Neural progenitor cell (in vitro differentiated cells): ENCODE results near the gene ABL1. TPM values are rescaled to one million over a fixed set of nuclear protein-coding genes. Genes with fewer than 3 reads are reported as not detected.
"Not testable (repeated sequence)": the region's sequence is repeated elsewhere in the genome, so short reads cannot be mapped to it uniquely, and the experiment has no call there.

Experiments
- DNase-seq: peaks from one replicate; pipeline ENCODE4 v3.0.0-alpha.2; 2016; ENCODE audit warnings: low spot score
- H2AFZ ChIP-seq: fragments of 200-600 bp; sonication (generic); replicated peaks from 2 replicates; pipeline ENCODE4 v1.6.1; 2016; ENCODE audit warnings: antibody characterized with exemption
- H3F3A ChIP-seq: fragments of 200-600 bp; sonication (generic); 2 replicates; pipeline ENCODE4 v1.6.1; 2016; ENCODE audit warnings: antibody characterized with exemption, low read depth
- H3K27ac ChIP-seq: fragments of 200-600 bp; sonication (generic); 2 replicates; pipeline ENCODE4 v1.5.1; 2016; ENCODE audit warnings: mild to moderate bottlenecking
- H3K27me3 ChIP-seq: fragments of 200-600 bp; sonication (generic); 2 replicates; pipeline ENCODE4 v1.6.1; 2016; ENCODE audit warnings: mild to moderate bottlenecking, moderate library complexity
- H3K36me3 ChIP-seq: fragments of 200-600 bp; sonication (generic); 2 replicates; pipeline ENCODE4 v1.5.1; 2016
- H3K4me1 ChIP-seq: fragments of 200-600 bp; sonication (generic); 2 replicates; pipeline ENCODE4 v1.6.1; 2016; ENCODE audit warnings: mixed run types
- H3K4me2 ChIP-seq: fragments of 200-600 bp; sonication (generic); 2 replicates; pipeline ENCODE4 v1.6.1; 2016
- H3K4me3 ChIP-seq: fragments of 200-600 bp; sonication (generic); 2 replicates; pipeline ENCODE4 v1.5.1; 2016
- H3K79me2 ChIP-seq: fragments of 200-600 bp; sonication (generic); 2 replicates; pipeline ENCODE4 v1.6.1; 2016; ENCODE audit warnings: low read depth
- H3K9ac ChIP-seq: fragments of 200-600 bp; sonication (generic); 2 replicates; pipeline ENCODE4 v1.6.1; 2016
- H3K9me3 ChIP-seq: fragments of 200-600 bp; sonication (generic); 2 replicates; pipeline ENCODE4 v1.5.1; 2016; ENCODE audit warnings: low read depth
- H4K20me1 ChIP-seq: fragments of 200-600 bp; sonication (generic); 2 replicates; pipeline ENCODE4 v1.6.1; 2016; ENCODE audit warnings: low read depth
- H3K27ac Mint-ChIP-seq: 3 replicates; pipeline ENCODE4 v1.8.0; 2021; ENCODE audit warnings: mixed read lengths
- H3K27me3 Mint-ChIP-seq: 2 replicates; pipeline ENCODE4 v1.8.0; 2022; ENCODE audit warnings: low read depth, mild to moderate bottlenecking, inconsistent platforms, moderate library complexity, mixed read lengths; ENCODE audit not compliant: insufficient read depth
- H3K36me3 Mint-ChIP-seq: 3 replicates; pipeline ENCODE4 v1.8.0; 2021; ENCODE audit warnings: mixed read lengths
- H3K4me1 Mint-ChIP-seq: 3 replicates; pipeline ENCODE4 v1.8.0; 2021; ENCODE audit warnings: mixed read lengths
- H3K4me3 Mint-ChIP-seq: 3 replicates; pipeline ENCODE4 v1.8.0; 2021; ENCODE audit warnings: mild to moderate bottlenecking, moderate library complexity, mixed read lengths
- H3K9me3 Mint-ChIP-seq: 3 replicates; pipeline ENCODE4 v1.8.0; 2020; ENCODE audit warnings: mixed read lengths
- EZH2 ChIP-seq: fragments of 200-600 bp; sonication (generic); IDR thresholded peaks from 2 replicates; pipeline ENCODE4 v1.6.1; 2017; ENCODE audit warnings: antibody characterized with exemption, mild to moderate bottlenecking, moderate library complexity
- EZH2phosphoT487 ChIP-seq: fragments of 200-600 bp; sonication (generic); IDR thresholded peaks from 2 replicates; pipeline ENCODE4 v1.6.1; 2017; ENCODE audit warnings: antibody characterized with exemption
- total RNA-seq: library from RNA; depleted of rRNA; stranded (reverse); fragments of >200 nt; gene quantifications from 2 replicates; pipeline ENCODE4 v1.2.3, GENCODE V29; 2015; ENCODE audit warnings: low replicate concordance
- TF ChIP-seq, protein P1 (sequence below): fragments of 200-600 bp; sonication (generic); IDR thresholded peaks from 2 replicates; pipeline ENCODE4 v1.5.1; 2017; ENCODE audit warnings: antibody characterized with exemption, mild to moderate bottlenecking

The ABL1 gene
- total RNA-seq, 1 donor from 2014 or later = 38.4 TPM

DNA sequence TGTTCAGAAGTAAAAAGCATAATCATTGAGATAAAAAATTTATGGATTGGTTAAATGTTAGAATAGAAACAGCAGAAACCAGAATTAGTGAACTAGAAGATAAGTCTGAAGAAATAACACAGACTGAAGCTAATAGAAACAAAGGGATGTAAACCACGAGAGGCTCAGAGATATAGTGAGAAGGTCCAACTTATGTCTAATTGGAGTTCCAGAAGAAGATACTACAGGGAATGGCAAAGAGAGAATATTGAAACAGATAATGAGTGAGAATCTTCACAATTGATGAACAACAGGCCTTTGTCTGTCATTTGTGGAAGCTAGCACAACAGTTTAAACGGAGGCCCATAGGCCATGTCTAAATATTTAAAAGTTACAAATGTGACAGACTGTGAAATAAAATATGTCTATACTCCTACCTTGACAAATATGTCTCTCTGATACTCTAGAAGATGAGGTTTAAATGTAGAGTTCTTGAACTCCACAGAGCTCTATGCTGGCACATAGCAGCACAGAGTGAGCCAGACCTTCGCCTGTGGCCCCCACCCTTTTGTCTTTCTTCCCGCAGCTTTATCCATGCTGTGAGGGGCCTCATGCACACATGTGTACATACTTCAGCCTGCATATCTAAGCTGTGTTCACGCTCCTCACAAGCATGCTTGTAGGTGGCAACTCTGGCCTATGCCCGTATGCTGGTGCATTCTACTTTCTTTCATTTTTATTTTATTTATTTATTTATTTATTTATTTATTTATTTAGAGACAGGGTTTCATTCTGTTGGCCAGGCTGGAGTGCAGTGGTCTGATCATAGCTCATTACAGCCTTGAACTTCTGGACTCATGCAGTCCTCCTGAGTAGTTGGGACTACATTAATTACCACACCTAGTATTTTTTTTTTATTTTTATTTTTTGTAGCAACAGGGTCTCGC is 45.0 kb upstream of the ABL1 start:
- H3F3A ChIP-seq = peaks cover 3% of the 10 kb centered on the region
- TF ChIP-seq, protein P1, sequence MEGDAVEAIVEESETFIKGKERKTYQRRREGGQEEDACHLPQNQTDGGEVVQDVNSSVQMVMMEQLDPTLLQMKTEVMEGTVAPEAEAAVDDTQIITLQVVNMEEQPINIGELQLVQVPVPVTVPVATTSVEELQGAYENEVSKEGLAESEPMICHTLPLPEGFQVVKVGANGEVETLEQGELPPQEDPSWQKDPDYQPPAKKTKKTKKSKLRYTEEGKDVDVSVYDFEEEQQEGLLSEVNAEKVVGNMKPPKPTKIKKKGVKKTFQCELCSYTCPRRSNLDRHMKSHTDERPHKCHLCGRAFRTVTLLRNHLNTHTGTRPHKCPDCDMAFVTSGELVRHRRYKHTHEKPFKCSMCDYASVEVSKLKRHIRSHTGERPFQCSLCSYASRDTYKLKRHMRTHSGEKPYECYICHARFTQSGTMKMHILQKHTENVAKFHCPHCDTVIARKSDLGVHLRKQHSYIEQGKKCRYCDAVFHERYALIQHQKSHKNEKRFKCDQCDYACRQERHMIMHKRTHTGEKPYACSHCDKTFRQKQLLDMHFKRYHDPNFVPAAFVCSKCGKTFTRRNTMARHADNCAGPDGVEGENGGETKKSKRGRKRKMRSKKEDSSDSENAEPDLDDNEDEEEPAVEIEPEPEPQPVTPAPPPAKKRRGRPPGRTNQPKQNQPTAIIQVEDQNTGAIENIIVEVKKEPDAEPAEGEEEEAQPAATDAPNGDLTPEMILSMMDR = no peak
- TF ChIP-seq EZH2 (no peak), EZH2phosphoT487 (no peak)
- no peak overlapping the region for H3K4me3 Mint-ChIP-seq
- H3K27me3 Mint-ChIP-seq = peaks cover 2% of the 10 kb centered on the region
- no peaks in the 10 kb centered on the region for H3K36me3 ChIP-seq
- H4K20me1 ChIP-seq = no peaks in the 10 kb centered on the region
- no peaks in the 10 kb centered on the region for H3K4me1 Mint-ChIP-seq
- peaks cover 8% of the 10 kb centered on the region for H3K36me3 Mint-ChIP-seq
- no peak overlapping the region for H3K9ac ChIP-seq
- H3K79me2 ChIP-seq = peaks cover 60% of the 10 kb centered on the region
- H2AFZ ChIP-seq = no peak overlapping the region
- H3K4me3 ChIP-seq = no peak overlapping the region
- H3K9me3 Mint-ChIP-seq = peaks cover 18% of the 10 kb centered on the region
- peaks cover 17% of the 10 kb centered on the region for H3K4me1 ChIP-seq
- no peak for DNase-seq
- no peak overlapping the region for H3K27ac ChIP-seq
- H3K27ac Mint-ChIP-seq = no peak overlapping the region
- H3K27me3 ChIP-seq = no peaks in the 10 kb centered on the region
- H3K9me3 ChIP-seq = peaks cover 5% of the 10 kb centered on the region
- H3K4me2 ChIP-seq = no peak overlapping the region

DNA sequence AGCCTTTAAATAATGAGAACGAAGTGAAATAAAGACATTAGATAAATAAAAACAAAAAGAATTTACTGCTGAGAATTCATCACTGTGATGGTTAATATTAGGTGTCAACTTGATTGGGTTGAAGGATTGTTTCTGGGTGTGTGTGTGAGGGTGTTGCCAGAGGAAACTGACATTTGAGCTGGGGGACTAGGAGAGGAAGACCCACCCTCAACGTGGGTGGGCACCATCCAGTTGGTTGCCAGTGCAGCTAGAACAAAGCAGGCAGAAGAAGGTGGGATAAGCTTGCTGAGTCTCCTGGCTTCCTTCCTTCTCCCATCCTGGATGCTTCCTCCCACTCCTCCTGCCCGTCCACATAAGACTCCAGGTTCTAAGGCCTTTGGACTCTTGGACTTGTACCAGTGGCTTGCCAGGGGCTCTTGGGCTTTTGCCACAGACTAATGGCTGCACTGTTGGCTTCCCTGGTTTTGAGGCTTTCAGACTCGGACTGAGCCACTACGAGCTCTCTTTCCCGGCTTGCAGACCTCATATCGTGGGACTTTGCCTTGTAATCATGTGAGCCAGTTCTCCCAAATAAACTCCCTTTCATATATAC is 43.7 kb upstream of the ABL1 start:
- peaks cover 18% of the 10 kb centered on the region for H3K9me3 Mint-ChIP-seq
- TF ChIP-seq EZH2phosphoT487 (no peak), EZH2 (no peak)
- TF ChIP-seq, protein P1 = no peak
- H3K9ac ChIP-seq = no peak overlapping the region
- no peaks in the 10 kb centered on the region for H3K36me3 ChIP-seq
- peaks cover 15% of the 10 kb centered on the region for H3K4me1 ChIP-seq
- H3K4me3 ChIP-seq = no peak overlapping the region
- H3K4me3 Mint-ChIP-seq = no peak overlapping the region
- H3K27me3 ChIP-seq = no peaks in the 10 kb centered on the region
- peak; percentile 35 for DNase-seq
- no peak overlapping the region for H2AFZ ChIP-seq
- H3K4me1 Mint-ChIP-seq = no peaks in the 10 kb centered on the region
- peaks cover 60% of the 10 kb centered on the region for H3K79me2 ChIP-seq
- peak overlapping the region; percentile 32 for H3K27ac Mint-ChIP-seq
- peaks cover 3% of the 10 kb centered on the region for H3F3A ChIP-seq
- H3K27ac ChIP-seq = no peak overlapping the region
- H3K27me3 Mint-ChIP-seq = peaks cover 2% of the 10 kb centered on the region
- peaks cover 5% of the 10 kb centered on the region for H3K9me3 ChIP-seq
- H3K36me3 Mint-ChIP-seq = peaks cover 8% of the 10 kb centered on the region
- H4K20me1 ChIP-seq = no peaks in the 10 kb centered on the region
- no peak overlapping the region for H3K4me2 ChIP-seq

DNA sequence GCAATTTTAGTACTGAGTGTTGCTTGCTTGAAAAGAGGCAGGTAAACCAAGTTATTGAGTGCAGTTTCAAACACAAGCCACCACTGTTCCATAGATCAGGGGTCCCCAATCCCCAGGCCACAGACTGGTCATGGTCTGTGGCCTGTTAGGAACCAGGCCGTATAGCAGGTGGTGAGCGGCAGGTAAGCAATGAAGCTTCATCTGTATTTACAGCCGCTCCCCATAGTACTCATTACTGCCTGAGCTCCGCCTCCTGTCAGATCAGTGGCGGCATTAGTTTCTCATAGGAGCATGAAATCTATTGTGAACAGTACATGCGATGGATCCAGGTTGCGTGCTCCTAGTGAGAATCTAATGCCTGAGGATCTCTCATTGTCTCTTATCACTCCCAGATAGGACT is 41.5 kb upstream of the ABL1 start:
- no peak overlapping the region for H3K27ac ChIP-seq
- H3K9ac ChIP-seq = no peak overlapping the region
- Mint-ChIP-seq H3K36me3 (peaks cover 8% of the 10 kb centered on the region), H3K9me3 (peaks cover 18% of the 10 kb centered on the region), H3K27ac (no peak overlapping the region), H3K4me1 (peaks cover 6% of the 10 kb centered on the region), H3K27me3 (peaks cover 3% of the 10 kb centered on the region), H3K4me3 (no peak overlapping the region)
- peaks cover 41% of the 10 kb centered on the region for H3K79me2 ChIP-seq
- no peaks in the 10 kb centered on the region for H4K20me1 ChIP-seq
- peaks cover 9% of the 10 kb centered on the region for H3F3A ChIP-seq
- no peak overlapping the region for H2AFZ ChIP-seq
- TF ChIP-seq EZH2phosphoT487 = no peak
- TF ChIP-seq EZH2 = no peak
- TF ChIP-seq, protein P1 = no peak
- DNase-seq = no peak
- no peaks in the 10 kb centered on the region for H3K27me3 ChIP-seq
- no peak overlapping the region for H3K4me3 ChIP-seq
- no peak overlapping the region for H3K4me2 ChIP-seq
- H3K4me1 ChIP-seq = peaks cover 17% of the 10 kb centered on the region
- no peaks in the 10 kb centered on the region for H3K36me3 ChIP-seq
- H3K9me3 ChIP-seq = peaks cover 2% of the 10 kb centered on the region

DNA sequence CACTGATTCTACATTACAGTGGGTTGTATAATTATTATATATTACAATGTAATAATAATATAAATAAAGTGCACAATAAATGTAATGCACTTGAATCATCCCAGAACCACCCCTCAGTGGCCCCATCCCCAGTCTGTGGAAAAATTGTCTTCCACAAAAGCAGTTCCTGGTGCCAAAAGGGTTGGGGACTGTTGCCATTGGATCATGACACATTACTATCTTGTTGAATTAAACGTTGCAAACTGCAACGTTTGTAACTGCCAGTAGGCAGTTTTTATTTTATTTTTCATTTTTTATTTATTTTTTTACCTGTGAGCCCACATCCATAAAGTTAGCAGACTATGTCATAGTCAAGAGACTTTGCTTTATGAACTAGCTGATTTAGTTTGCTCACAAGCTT is 41.0 kb upstream of the ABL1 start:
- not testable (repeated sequence) for H3K4me3 ChIP-seq, H3K4me1 Mint-ChIP-seq, H3K27me3 ChIP-seq, DNase-seq, H3K36me3 Mint-ChIP-seq, H3K4me3 Mint-ChIP-seq, H3F3A ChIP-seq, H3K27ac Mint-ChIP-seq, H3K27me3 Mint-ChIP-seq, H2AFZ ChIP-seq, H3K36me3 ChIP-seq, H3K27ac ChIP-seq, H3K9me3 ChIP-seq, H4K20me1 ChIP-seq, H3K4me2 ChIP-seq, H3K9ac ChIP-seq
- H3K79me2 ChIP-seq = peaks cover 39% of the 10 kb centered on the region
- peaks cover 14% of the 10 kb centered on the region for H3K9me3 Mint-ChIP-seq
- H3K4me1 ChIP-seq = peaks cover 17% of the 10 kb centered on the region

DNA sequence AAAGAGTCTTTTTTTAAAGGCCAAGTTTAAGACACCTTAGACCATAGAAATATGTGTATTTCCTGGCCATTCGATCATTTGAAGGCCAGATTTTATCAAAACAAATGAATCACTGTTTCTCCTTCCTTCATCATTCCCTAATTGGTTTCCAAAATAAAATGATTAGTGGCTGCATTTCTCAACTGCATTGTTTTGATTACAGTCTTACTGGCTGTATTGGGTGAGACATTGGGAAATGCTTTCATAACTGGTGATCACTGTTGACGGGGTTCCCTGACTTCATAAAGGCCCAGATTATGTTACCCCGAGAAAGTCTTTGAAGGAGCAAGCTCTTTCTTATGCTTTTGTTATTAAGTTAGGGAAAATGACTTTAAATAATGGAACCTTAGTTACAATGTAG is 40.6 kb upstream of the ABL1 start:
- H3K27ac ChIP-seq, H3K4me1 Mint-ChIP-seq, H3K36me3 ChIP-seq, H3K27me3 Mint-ChIP-seq, H3K9me3 ChIP-seq, H3K36me3 Mint-ChIP-seq, H3K27me3 ChIP-seq, H3K4me2 ChIP-seq, H3K9ac ChIP-seq, H3F3A ChIP-seq, H3K4me3 Mint-ChIP-seq, H2AFZ ChIP-seq, H4K20me1 ChIP-seq, H3K4me3 ChIP-seq, H3K27ac Mint-ChIP-seq, DNase-seq: not testable (repeated sequence)
- peaks cover 12% of the 10 kb centered on the region for H3K9me3 Mint-ChIP-seq
- peaks cover 17% of the 10 kb centered on the region for H3K4me1 ChIP-seq
- peaks cover 39% of the 10 kb centered on the region for H3K79me2 ChIP-seq
